GM19238 (cell line): ENCODE results near the gene NAV3.
"Not testable (repeated sequence)": the region's sequence is repeated elsewhere in the genome, so short reads cannot be mapped to it uniquely, and the experiment has no call there.

ENCODE experiments used
- DNase-seq: peaks from one replicate; pipeline ENCODE4 v3.0.0; 2011; ENCODE audit warnings: low spot score; ENCODE audit not compliant: insufficient read length

The NAV3 gene

DNA sequence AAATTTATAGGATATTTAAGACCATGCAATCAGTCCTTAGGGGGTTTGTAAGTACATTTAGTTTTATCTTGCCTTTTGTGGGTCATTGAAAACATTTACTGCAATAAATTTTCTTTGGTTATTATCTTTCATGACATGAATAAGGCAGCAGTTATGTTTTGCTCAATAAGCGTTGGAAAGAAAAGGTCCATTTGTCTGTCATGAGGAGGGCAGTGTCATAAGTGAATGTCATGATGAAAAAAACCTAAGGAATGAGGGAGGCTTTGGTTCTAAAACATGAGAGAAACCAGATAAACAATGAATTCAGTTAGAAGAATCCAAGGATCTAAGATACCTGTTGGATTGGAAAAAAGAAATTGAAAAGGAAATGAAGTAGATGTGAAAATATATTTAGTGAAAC, 209.4 kb downstream of the NAV3 start:
- no peak for DNase-seq

- no peak for DNase-seq
Measured at GRCh38 chr12:78050790-78051189, 220.1 kb downstream of the NAV3 start.

DNA sequence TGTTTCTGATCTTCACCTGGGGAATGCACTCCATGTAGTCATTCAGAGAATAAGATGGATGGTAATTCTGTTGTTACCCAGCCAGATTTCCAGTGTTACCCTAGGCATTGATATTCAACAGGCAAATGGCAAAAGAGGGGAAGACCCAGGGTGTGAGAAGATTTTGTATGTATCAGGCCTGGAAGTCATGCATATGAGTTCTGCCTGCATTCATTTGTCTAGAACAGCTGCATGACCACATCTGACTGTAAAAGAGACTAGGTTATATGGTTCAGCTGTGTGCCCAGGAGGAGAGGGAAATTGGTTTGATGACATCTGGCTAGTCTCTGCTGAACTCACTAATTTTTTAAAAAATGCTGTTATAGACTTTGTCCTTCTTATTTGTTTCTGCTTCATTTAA, 224.9 kb downstream of the NAV3 start:
- DNase-seq = no peak

- DNase-seq = no peak
Measured at GRCh38 chr12:78057075-78057474, 226.4 kb downstream of the NAV3 start.

GRCh38 chr12:78060186-78060585, 229.5 kb downstream of the NAV3 start:
- DNase-seq = no peak

DNA sequence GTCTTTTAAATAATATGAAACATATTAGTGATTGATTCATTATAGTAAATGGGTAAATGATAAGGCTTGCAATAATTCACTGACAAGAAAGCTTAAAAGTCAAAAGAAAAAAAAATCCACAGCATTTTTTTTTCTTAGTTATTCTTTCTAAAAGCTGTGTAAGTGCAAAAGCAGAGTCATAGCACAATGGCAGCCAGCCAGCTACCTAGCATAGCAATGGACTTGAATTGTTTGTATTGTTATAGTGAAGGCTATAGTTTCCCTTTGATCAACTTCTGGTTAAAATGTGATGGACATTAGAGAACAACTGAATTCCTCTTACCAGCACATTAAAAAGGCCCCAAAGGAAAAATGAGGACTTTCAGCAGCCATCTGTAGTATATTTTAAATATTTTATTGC, 232.1 kb downstream of the NAV3 start:
- no peak for DNase-seq

GRCh38 chr12:78081590-78082314, 251.1 kb downstream of the NAV3 start:
- no peak for DNase-seq

DNA sequence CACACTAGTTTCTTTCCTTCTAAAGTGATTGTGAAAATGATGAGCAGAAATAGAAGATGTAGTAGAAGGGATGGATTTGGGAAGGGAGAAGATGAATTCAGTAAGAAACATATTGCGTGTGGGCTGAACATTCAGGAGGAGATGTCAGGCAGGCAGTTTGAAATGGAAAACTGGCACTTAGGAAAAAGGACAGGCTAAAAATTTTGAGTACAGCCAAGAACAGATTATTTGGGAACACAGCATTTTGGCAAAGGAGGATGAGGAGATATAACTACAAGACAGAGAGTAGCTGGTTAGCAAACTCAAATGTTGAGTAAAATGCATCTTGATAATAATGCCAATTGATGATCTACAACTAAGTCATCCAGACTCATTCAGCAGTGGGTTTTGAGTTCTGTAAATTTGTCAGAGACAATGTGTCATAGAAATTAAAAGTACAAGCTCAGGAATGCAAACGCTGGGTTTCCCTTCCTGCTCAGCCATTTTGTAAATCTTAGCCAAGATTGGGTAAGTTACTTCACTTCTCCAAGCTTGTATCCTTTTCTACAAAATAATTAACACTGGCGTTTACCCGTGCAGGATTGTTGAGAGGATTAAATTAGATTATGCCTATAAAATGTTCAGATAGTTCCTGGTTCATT, 255.0 kb downstream of the NAV3 start:
- no peak for DNase-seq

GRCh38 chr12:78086553-78087362, 256.1 kb downstream of the NAV3 start:
- no peak for DNase-seq

DNA sequence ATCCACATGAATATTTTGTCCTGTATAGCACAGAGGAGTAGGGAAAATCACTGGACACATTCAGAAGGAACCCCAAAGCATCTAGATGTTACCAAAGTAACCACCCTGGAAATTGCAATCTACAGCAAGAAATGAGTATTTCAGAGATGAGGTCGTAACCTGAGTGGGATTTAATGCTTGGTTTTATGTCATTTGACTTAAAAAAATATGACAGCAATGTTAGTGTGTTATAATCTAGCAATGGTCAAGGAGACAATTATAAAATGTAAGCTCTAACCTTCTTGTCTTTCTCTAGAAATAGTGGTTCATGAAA, 256.6 kb downstream of the NAV3 start:
- DNase-seq = no peak

- no peak for DNase-seq
Measured at GRCh38 chr12:78088391-78088832, 257.7 kb downstream of the NAV3 start.

DNA sequence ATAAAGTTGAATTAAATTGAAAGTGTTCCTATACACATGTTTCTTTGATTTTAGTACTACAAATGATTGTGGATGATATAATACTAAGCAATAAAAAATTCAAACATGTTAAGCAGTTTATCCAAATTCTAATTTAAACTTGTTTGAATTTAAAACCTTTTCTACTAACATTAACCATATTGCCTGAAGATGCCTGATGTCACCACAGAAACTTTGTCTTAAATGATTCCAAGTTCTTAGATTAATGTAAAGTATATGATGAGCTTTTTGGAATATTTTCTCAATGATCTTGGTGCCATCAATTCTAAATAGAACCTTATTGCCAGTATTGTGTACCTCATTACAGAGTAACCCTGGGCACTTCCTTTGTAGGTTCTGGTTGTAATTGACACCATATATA, 259.6 kb downstream of the NAV3 start:
- no peak for DNase-seq

DNA sequence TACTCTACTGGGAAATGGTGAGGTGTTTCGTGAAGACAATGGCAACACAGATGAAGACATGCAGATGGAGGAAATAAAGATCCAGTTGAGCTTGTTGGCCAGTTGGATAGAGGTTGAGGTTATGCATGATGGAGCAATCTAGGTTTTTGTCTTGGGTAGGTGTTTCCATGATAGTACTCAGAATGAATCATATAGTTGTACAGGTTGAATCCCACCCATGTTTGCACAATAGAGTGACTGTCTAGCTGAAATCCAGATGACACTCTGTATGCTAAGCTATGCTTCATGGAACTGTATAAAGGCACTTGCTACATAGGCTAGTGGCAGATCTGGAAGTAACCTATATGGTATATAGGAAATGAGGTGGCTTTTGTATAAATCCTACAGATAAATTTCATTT, 264.9 kb downstream of the NAV3 start:
- no peak for DNase-seq

DNA sequence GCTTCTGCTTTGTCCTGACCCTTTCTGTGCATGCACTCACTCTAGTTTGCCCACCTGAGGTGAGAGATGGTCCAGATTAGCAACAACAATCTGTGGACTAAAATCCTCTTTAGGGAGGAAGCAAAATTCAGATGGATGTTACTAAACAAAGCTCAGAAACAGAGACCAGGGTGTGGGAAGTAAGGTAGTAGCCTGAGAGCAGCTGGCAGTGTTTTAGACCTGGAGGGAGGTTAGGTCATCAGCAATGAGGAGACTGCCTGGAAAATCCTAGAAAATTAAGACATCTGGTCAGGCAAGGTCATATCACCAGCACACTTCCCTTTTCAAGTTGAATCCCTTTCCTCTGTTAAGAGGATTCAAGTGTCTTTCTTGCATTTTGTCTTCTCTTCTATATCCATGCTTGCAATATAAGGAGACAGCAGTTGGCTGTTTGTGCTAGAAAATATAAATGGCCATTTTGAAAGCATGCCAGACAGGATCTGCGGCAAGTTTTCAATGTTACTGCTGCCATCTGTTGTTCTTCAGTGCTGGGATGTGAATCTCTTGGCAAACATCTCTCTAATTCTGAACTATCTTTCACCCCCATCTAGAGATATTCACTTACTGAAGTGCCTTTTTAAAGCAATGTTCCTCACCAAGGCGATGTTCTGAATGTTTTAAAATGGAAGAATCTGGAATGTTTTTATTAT, 266.4 kb downstream of the NAV3 start:
- DNase-seq = no peak

DNA sequence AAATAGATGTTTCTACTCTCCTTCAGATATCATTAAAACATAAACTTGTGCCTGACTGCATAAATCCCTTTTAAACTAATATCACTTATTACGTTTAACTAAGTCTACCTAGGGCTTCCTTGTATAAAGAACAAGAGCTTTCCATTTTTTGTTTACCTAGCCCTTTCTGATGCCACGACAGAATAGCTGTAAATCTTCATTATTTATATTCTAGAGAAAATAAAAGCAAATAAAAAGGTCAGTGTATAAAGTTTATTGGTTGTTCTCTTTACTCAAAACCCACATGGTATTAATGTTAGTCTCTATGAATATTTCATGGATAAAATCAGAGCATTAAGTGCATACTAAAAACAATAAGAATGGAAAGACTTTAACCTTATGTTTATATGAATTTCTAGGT, 269.1 kb downstream of the NAV3 start:
- no peak for DNase-seq

DNA sequence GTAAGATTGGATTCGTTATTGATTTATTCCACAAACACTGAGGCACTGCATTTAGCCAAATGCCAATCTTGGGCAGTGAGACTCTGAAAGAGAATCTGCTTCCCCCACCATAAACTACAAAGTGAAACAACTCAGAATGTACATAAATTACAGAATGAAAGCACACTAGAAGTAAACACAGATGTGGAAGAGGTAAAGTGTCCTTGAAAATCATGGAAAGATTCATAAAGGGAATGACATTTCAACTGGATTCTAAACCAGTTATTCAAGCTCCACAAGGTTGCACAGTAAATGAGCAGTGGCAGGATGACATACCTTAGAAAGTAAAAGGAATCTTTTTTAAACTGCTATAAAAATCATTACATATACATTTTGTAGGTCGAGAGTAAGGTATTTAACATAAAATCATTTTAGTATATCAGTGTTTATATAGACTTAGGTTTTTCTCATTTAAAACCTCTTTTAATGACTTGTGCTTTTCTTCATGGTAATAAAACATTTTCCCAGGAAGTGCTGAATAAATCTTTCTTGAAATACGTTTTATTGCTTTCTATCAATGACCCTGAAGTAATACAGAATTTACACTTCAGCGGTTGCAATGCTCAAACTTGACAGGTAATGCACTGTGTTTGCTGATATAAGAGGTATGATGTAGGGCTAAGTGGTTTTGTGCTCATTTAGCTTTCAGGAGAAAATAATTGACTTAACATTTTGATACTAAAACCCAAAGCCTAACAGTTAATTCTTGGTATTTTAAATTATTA, 270.6 kb downstream of the NAV3 start:
- no peak for DNase-seq

- no peak for DNase-seq
Measured at GRCh38 chr12:78101946-78102635, 271.4 kb downstream of the NAV3 start.

DNA sequence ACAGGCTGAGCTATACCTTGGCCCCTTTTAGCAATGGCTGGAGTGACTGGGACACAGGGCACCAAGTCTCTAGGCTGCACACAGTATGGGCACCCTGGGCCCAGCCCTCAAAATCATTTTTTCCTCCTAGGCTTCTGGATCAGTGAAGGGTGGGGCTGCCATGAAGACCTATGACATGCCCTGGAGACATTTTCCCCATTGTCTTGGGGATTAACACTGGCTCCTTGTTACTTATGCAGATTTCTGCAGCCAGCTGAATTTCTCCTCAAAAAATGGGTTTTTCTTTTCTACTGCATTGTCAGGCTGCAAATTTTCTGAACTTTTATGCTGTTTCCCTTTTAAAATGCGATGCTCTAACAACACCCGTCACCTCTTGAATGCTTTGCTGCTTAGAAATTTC, 272.1 kb downstream of the NAV3 start:
- not testable (repeated sequence) for DNase-seq

- DNase-seq = no peak
Measured at GRCh38 chr12:78115889-78116288, 285.2 kb downstream of the NAV3 start.

- no peak for DNase-seq
Measured at GRCh38 chr12:78118036-78118435, 287.3 kb downstream of the NAV3 start.

DNA sequence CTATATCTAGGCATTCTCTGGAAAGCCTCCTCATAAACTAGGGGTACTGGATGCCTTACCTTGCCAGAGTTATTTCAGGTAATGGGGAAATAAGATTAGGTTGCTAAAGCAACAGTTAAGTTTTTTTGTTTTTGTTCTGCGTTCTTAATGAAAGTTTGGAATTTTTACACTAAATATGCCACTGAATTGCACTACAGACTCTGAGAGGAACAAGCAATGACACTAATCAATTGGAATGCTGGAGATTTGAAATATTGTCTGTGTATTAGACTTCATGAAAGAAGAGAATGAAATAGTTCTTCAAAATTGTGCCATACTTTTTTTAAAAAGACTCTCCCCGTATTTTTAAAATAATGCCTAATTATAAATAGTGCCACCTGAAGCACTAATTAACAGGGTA, 287.8 kb downstream of the NAV3 start:
- DNase-seq = no peak
